ENCODE data around the gene PIP4P1.

GRCh38 chr14:20422886-20423285 is 38.3 kb downstream of the PIP4P1 start:
- TF ChIP-seq, protein P1, sequence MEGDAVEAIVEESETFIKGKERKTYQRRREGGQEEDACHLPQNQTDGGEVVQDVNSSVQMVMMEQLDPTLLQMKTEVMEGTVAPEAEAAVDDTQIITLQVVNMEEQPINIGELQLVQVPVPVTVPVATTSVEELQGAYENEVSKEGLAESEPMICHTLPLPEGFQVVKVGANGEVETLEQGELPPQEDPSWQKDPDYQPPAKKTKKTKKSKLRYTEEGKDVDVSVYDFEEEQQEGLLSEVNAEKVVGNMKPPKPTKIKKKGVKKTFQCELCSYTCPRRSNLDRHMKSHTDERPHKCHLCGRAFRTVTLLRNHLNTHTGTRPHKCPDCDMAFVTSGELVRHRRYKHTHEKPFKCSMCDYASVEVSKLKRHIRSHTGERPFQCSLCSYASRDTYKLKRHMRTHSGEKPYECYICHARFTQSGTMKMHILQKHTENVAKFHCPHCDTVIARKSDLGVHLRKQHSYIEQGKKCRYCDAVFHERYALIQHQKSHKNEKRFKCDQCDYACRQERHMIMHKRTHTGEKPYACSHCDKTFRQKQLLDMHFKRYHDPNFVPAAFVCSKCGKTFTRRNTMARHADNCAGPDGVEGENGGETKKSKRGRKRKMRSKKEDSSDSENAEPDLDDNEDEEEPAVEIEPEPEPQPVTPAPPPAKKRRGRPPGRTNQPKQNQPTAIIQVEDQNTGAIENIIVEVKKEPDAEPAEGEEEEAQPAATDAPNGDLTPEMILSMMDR (IDR thresholded peaks at IDR 0.05; ENCODE audit: low read length) = no peak
- no peak for TF ChIP-seq EZH2 (optimal IDR thresholded peaks at IDR 0.05; ENCODE audit: low read depth, low read length)

Data from MM.1S (cell line).